SK-N-MC (cell line): ENCODE measurements around the gene PLAA.
A peak's percentile ranks its signal among the peaks of the same experiment; 100 is the strongest.
"Not testable (repeated sequence)": the region's sequence is repeated elsewhere in the genome, so short reads cannot be mapped to it uniquely, and the experiment has no call there.

ENCODE experiments used
- DNase-seq: peaks from one replicate; pipeline ENCODE4 v3.0.0-alpha.2; 2011; ENCODE audit warnings: low read depth, low spot score
- H3K27ac ChIP-seq: fragments of 200-600 bp; sonication (generic); 2 replicates; pipeline ENCODE4 v1.5.1; 2016; ENCODE audit warnings: mixed run types
- H3K36me3 ChIP-seq: fragments of 200-600 bp; sonication (generic); 2 replicates; pipeline ENCODE4 v1.6.1; 2017; ENCODE audit warnings: antibody characterized with exemption, low read length, mixed read lengths; ENCODE audit not compliant: insufficient read depth
- H3K4me3 ChIP-seq: fragments of 200-600 bp; sonication (generic); 2 replicates; pipeline ENCODE4 v1.5.1; 2016
- H3K9ac ChIP-seq: fragments of 200-600 bp; sonication (generic); 2 replicates; pipeline ENCODE4 v1.8.0; 2017; ENCODE audit warnings: mixed run types, mixed read lengths; ENCODE audit not compliant: insufficient read length
- H3K9me3 ChIP-seq: fragments of 200-600 bp; sonication (generic); 2 replicates; pipeline ENCODE4 v1.6.1; 2017; ENCODE audit warnings: low read depth, mild to moderate bottlenecking, antibody characterized with exemption, low read length, moderate library complexity, mixed read lengths
- EZH2 ChIP-seq: fragments of 200-600 bp; sonication (generic); IDR thresholded peaks from one replicate; pipeline ENCODE4 v1.6.1; 2017; ENCODE audit warnings: antibody characterized with exemption
- FOXP2 ChIP-seq: optimal IDR thresholded peaks from 2 replicates; pipeline ENCODE3; 2011; ENCODE audit warnings: mild to moderate bottlenecking, moderate library complexity; ENCODE audit not compliant: insufficient read depth; ENCODE audit errors: extremely low read length, control extremely low read depth
- POLR2AphosphoS5 ChIP-seq: IDR thresholded peaks from 2 replicates; pipeline ENCODE4 v1.6.1; 2012; ENCODE audit warnings: mild to moderate bottlenecking, low read depth, low read length, borderline replicate concordance

The PLAA gene

DNA sequence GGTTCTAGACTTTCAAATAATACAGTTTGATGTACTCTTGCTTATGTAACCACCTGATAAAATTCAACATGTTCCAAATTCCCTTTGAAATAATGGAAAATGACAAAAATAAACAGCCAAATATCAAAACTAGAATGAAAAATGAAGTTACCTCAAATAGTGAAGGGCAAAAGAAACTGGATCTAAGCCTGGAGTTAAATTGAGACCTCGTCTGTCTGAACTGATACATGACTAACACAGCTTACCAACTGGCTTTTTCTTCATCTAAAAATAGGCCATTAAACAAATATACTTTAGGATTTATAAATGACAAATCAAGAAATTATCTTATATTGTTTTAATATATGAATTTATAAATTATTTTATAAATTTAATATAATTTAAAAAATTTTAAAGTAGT is 42.4 kb downstream of the PLAA start:
- DNase-seq, result no peak
- Histone ChIP-seq H3K9me3 (no peaks in the 10 kb centered on the region), H3K9ac (no peak overlapping the region), H3K27ac (no peak overlapping the region), H3K4me3 (no peak overlapping the region), H3K36me3 (peaks cover 43% of the 10 kb centered on the region)
- TF ChIP-seq FOXP2 (no peak), POLR2AphosphoS5 (no peak), EZH2 (no peak)

DNA sequence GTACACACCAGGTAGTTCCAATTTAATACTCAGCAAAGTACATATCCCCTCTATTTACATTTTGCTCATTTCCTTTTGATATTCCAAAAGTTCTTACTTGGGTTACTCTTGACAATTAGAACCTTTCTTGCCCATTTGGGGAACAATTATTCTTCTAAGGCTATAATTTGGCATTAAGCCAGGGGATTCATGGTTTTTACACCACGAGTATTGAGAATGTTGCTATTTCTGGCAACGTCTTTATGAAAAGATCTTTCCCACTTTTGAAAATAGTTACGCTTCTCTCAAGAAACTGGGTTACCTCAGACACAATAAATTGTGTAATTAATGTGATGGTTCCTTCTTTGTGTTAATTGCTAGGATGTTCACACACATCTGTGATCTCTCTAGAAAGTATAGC is 43.0 kb downstream of the PLAA start:
- Histone ChIP-seq H3K4me3 (no peak overlapping the region), H3K36me3 (peaks cover 38% of the 10 kb centered on the region), H3K9ac (no peak overlapping the region), H3K27ac (no peak overlapping the region), H3K9me3 (no peaks in the 10 kb centered on the region)
- no peak for DNase-seq
- no peak for TF ChIP-seq POLR2AphosphoS5

DNA sequence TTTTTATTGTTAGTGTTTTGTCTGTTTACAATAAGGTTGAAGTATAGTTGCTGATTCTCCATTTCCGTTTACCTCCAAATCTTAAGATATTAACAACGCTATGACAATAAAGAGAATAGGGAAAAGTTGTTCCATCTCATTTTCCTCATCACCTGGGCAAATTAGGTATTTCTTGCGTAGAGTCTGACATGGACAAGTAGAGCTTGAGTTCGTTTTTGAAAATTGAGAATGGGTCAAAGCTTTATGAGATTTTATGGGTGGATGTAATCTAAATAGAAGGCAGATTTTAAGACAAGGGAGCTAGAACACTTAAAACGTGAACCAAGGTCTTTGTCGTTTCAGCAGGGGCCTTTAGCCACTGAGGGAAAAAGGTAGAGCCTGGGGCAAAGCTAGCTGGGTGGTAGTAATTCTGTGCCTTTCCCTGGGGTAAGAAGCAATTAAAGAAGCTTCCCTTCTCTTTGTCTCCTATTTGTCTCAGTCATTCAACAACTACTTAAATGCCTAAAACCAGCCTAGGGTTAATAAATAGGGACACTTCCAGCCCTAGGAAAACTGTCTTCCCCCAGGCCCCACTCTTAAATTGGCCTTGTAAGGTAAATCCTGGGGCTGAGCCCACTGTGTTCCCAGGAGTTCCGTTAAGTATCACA is 53.9 kb downstream of the PLAA start:
- TF ChIP-seq FOXP2 (no peak), POLR2AphosphoS5 (no peak), EZH2 (no peak)
- no peaks in the 10 kb centered on the region for H3K36me3 ChIP-seq
- peak overlapping the region; percentile 92 for H3K9ac ChIP-seq
- DNase-seq, result no peak
- peak overlapping the region; percentile 99 for H3K4me3 ChIP-seq
- H3K27ac ChIP-seq, result peak overlapping the region; percentile 98
- H3K9me3 ChIP-seq, result no peaks in the 10 kb centered on the region

DNA sequence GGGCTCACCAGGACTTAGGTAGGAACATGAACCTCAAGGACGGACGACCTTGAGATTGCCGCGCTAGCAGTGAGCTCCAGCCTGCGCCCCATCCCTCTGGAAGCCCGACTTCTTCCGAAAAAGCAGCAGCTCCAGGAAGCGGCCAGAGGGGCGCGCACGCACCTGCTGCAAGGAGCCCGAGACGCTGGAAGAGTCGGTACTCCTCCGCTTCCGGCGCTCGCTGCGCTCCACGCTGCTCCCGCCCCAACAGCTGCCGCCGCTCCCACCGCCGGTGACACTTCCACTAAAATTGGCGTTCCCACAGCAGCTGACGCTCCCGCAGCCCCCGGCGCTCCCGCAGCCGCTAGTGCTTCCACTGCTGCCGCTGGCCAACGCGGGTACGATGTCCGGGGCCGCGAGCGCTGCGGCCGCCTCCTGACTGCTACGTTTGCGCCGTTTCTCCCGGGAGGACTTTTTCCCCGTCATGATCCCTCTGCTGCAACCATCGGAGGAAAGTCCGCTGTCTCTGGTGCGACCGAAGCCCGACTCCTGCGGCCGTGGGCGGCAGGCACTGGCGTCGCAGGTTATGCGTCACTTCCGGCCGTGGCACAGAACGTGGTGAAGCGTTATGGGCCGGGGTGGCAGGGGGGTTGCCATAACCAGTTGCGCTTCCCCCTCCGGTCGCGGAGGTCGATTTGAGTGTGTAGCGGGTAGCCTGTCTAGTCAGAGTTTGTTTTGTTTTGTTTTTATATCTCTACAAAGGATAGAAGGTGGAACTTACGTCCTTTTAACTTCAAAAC is 54.6 kb downstream of the PLAA start, which contains the start of gene CAAP1:
Gene CAAP1 (minus strand): TSS at position 552 of the 779 bp plus-strand sequence. CDS start 87 bp downstream, at position 465.
- peak within 1 kb of the TSS; percentile 98 for H3K27ac ChIP-seq
- peak; percentile 75 for DNase-seq
- H3K9ac ChIP-seq, result peak within 1 kb of the TSS; percentile 92
- no peaks in the 10 kb centered on the region for H3K9me3 ChIP-seq
- TF ChIP-seq POLR2AphosphoS5, result peak; percentile 97
- no peak for TF ChIP-seq EZH2
- peak; percentile 52 for TF ChIP-seq FOXP2
- H3K36me3 ChIP-seq, result no peaks in the 10 kb centered on the region
- peak within 1 kb of the TSS; percentile 99 for H3K4me3 ChIP-seq

DNA sequence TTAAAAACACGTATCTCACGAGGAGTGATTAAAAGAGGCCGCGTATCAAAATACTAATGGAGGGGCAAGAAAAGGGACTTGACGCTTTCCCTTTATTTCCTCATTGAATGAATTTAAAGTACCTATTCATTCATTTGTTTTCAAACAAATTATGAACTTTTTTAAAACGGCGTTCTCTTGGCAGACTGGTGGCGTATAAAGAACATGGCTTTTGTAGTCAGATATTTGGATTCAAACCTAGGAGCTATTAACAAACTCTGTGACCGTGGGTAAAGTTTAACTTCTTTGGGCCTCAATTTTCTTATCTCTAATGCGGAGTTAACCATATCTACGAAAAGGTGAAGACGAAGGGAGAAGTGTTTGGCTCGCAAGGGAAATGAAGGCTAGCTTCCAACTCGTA is 55.3 kb downstream of the PLAA start:
- Histone ChIP-seq H3K36me3 (no peaks in the 10 kb centered on the region; the same call in 1 of the 2 replicates), H3K27ac (peak overlapping the region; percentile 98), H3K9ac (peak overlapping the region; percentile 92), H3K4me3 (peak overlapping the region; percentile 99), H3K9me3 (no peaks in the 10 kb centered on the region)
- DNase-seq, result no peak
- TF ChIP-seq FOXP2 (no peak), POLR2AphosphoS5 (no peak), EZH2 (no peak)

DNA sequence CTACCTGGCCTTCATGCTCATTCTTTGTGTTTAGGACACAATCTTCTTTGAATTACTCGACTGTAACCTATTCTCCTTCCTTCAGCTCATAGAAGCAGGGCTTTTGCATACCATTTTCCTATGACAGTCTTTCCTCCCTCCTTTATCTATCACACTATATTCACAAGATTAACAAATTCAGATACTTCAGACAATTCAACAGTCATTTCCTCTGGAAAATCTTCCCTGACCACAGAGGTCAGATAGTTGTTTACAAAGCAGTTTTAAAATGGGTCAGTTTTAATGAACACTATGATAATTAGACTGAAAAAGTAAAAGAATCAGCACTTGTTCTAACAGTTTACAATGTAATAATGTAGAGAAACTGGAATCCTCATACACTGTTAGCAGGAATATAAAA is 58.8 kb downstream of the PLAA start:
- no peak for DNase-seq
- Histone ChIP-seq H3K9me3 (no peaks in the 10 kb centered on the region), H3K27ac (no peak overlapping the region), H3K36me3 (peaks cover 21% of the 10 kb centered on the region), H3K4me3 (no peak overlapping the region), H3K9ac (peak overlapping the region; percentile 50)
- no peak for TF ChIP-seq POLR2AphosphoS5
- TF ChIP-seq FOXP2, result no peak
- no peak for TF ChIP-seq EZH2

DNA sequence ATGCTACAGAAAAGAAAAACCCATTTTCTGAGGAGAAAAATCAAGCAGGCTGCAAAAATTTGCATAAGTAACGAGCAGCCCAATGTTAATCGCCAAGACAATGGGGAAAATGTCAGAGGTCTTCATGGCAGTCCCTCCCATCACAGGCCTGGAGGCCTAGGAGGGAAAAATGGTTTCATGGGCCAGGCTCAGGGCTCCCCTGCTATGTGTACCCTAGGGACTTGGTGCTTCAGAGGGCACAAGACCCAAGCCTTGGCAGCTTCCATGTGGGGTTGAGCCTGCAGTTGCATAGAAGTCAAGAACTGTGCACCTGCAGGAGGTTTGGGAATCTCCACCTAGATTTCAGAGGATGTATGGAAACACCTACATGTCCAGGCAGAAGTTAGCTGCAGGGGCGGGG is 64.9 kb downstream of the PLAA start:
- no peak for TF ChIP-seq EZH2
- TF ChIP-seq FOXP2, result no peak
- TF ChIP-seq POLR2AphosphoS5, result no peak
- H3K36me3 ChIP-seq, result peaks cover 74% of the 10 kb centered on the region

DNA sequence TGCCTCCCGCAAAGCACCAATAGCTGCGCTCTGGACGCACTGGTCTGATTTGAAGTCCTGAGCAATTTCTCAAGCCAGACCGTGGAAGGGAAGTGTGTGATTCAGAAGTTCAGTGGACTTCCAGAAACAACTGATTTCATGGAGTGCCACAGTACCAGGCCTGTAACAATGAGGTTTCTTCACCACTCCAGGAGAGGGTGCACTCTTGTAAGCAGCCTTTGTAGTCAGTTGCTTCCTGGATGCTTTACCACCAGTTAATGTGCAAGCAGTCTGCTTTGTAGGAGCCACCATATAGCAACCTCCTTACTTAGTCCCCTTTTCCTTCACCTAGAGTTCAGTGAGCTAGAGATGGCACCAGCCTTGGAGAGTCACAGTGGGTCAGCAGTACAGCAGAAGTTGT is 66.8 kb downstream of the PLAA start:
- peaks cover 65% of the 10 kb centered on the region for H3K36me3 ChIP-seq
- TF ChIP-seq FOXP2 (no peak), EZH2 (no peak), POLR2AphosphoS5 (no peak)
- no peak overlapping the region for H3K27ac ChIP-seq
- DNase-seq, result no peak
- no peak overlapping the region for H3K9ac ChIP-seq
- H3K4me3 ChIP-seq, result no peak overlapping the region
- 0 out of 2 replicates have a peak, but pooled peaks cover 3% of the 10 kb centered on the region for H3K9me3 ChIP-seq

More for the DNA sequence above, 64.9 kb downstream of the PLAA start:
- Histone ChIP-seq H3K4me3 (no peak overlapping the region), H3K27ac (no peak overlapping the region), H3K9me3 (0 out of 2 replicates have a peak, but pooled peaks cover 3% of the 10 kb centered on the region), H3K9ac (no peak overlapping the region)
- no peak for DNase-seq

DNA sequence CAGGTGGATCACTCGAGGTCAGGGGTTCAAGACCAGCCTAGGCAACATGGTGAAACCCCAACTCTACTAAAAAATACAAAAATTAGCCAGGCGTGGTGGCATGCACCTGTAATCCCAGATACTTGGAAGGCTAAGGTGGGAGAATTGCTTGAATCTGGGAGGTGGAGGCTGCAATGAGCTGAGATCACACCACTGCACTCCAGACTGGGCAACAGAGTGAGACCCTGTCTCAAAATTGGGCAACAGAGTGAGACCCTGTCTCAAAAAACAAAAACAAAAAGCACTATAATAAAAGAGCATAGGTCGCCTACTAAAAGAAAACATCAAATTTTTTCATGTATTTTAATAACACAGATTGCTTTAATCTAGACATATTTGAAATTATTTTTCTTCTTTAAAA is 71.9 kb downstream of the PLAA start:
- H3K9me3 ChIP-seq, DNase-seq, H3K27ac ChIP-seq, H3K4me3 ChIP-seq, H3K9ac ChIP-seq: not testable (repeated sequence)
- H3K36me3 ChIP-seq, result peaks cover 26% of the 10 kb centered on the region
